ENCODE results near the gene MYH7. TPM values are rescaled to one million over a fixed set of nuclear protein-coding genes. Genes with fewer than 3 reads are reported as not detected.
A peak's percentile ranks its signal among the peaks of the same experiment; 100 is the strongest.
"Not testable (repeated sequence)": the region's sequence is repeated elsewhere in the genome, so short reads cannot be mapped to it uniquely, and the experiment has no call there.

MYH7 gene
- total and polyA plus RNA-seq, 8 donors: 0.19 to 6.3 (median 0.40) TPM

DNA sequence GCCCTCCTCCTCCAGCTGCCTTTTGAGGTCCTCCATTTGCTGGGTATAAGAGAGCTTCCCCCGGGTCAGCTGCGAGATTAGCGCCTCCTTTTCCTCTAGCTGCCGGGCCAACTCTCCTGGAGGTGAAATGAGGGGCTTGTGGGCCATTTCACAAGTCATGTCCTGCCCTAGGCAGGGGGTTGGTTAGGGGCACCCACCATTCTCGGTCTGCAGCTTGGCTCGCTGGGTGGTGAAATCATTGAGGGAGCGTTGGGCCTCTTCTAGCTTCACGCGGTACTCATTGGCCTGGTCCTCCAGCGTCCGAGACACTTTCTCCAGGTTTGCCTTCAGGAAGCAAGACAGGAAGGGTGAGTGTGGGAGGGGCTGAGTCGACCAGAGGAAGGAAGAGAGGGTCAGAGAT is 46.1 kb downstream of the MYH7 start:
- no peak for FAIRE-seq
- no peak for ATAC-seq
- Histone ChIP-seq H3K27ac (no peak overlapping the region), H3K36me3 (no peaks in the 10 kb centered on the region), H3K9me3 (no peaks in the 10 kb centered on the region), H3K27me3 (no peaks in the 10 kb centered on the region), H3K4me3 (no peak overlapping the region), H3K4me1 (peaks cover 0 to 4% (median 0%) of the 10 kb centered on the region in 3 donors)
- 82 to 83% methylated on average over 12 of the region's 12 CpGs for WGBS, 2 donors
- DNase-seq: no peak
- no peak for TF ChIP-seq CTCF (IDR thresholded peaks at IDR 0.05)
- intact Hi-C loops (cut with DNase I): no loop called here

GRCh38 chr14:23388996-23389395 is 46.5 kb downstream of the MYH7 start:
- intact Hi-C loops (cut with DNase I): no loop called here
- no peak for FAIRE-seq

GRCh38 chr14:23387916-23388882 is 47.3 kb downstream of the MYH7 start:
- no peak for ATAC-seq
- intact Hi-C loops (cut with DNase I): no loop called here
- Histone ChIP-seq H3K27me3 (no peaks in the 10 kb centered on the region), H3K9me3 (no peaks in the 10 kb centered on the region), H3K4me1 (peaks cover 0 to 4% (median 0%) of the 10 kb centered on the region in 3 donors), H3K4me3 (no peak overlapping the region), H3K36me3 (no peaks in the 10 kb centered on the region), H3K27ac (no peak overlapping the region)
- WGBS, 2 donors: 83 to 87% methylated on average over 26 of the region's 26 CpGs
- TF ChIP-seq CTCF (IDR thresholded peaks at IDR 0.05): no peak
- no peak for FAIRE-seq
- peak in 1 of 6 donors; percentile 59 for DNase-seq

More at GRCh38 chr14:23388996-23389395, 46.5 kb downstream of the MYH7 start:
- H3K4me1 ChIP-seq: peaks cover 0 to 4% (median 0%) of the 10 kb centered on the region in 3 donors
- no peak overlapping the region for H3K27ac ChIP-seq
- H3K9me3 ChIP-seq: no peaks in the 10 kb centered on the region
- no peaks in the 10 kb centered on the region for H3K36me3 ChIP-seq
- no peak for TF ChIP-seq CTCF (IDR thresholded peaks at IDR 0.05)
- H3K27me3 ChIP-seq: no peaks in the 10 kb centered on the region
- 93% methylated on average over 8 of the region's 8 CpGs for WGBS, 2 donors
- H3K4me3 ChIP-seq: no peak overlapping the region
- ATAC-seq (no peak), DNase-seq (no peak)

GRCh38 chr14:23386999-23387398 is 48.5 kb downstream of the MYH7 start:
- H3K36me3 ChIP-seq: no peaks in the 10 kb centered on the region
- DNase-seq: no peak
- H3K4me3 ChIP-seq: no peak overlapping the region
- 91 to 97% methylated on average over 1 of the region's 1 CpG for WGBS, 2 donors
- no peaks in the 10 kb centered on the region for H3K27me3 ChIP-seq
- no peak for TF ChIP-seq CTCF (IDR thresholded peaks at IDR 0.05)
- no peak for FAIRE-seq
- H3K4me1 ChIP-seq: peaks cover 0 to 4% (median 0%) of the 10 kb centered on the region in 3 donors
- no peak overlapping the region for H3K27ac ChIP-seq
- no peak for ATAC-seq
- intact Hi-C loops (cut with DNase I): no loop called here
- H3K9me3 ChIP-seq: no peaks in the 10 kb centered on the region

GRCh38 chr14:23386266-23386657 is 49.2 kb downstream of the MYH7 start:
- H3K27ac ChIP-seq; intact Hi-C loops (cut with DNase I); H3K27me3 ChIP-seq; DNase-seq; H3K9me3 ChIP-seq; H3K36me3 ChIP-seq; FAIRE-seq; H3K4me1 ChIP-seq: not testable (repeated sequence)
- H3K4me3 ChIP-seq: peak overlapping the region in 2 of 4 donors; percentile 20 to 33
- ATAC-seq: peak in 2 of 4 donors; percentile 4 to 11
- 84 to 87% methylated on average over 16 to 17 of the region's 17 CpGs for WGBS, 2 donors
